NB4 (cell line): ENCODE results near the gene NDUFS2.

Experiments used
- CTCF ChIP-seq: IDR thresholded peaks from one replicate; pipeline ENCODE4 v1.5.1; 2012; ENCODE audit warnings: low read depth, low read length
- MAX ChIP-seq: IDR thresholded peaks from 2 replicates; pipeline ENCODE4 v1.6.1; 2011; ENCODE audit warnings: low read depth, low read length
- MYC ChIP-seq: IDR thresholded peaks from 2 replicates; pipeline ENCODE4 v1.6.1; 2011; ENCODE audit warnings: low read depth, low read length
- POLR2A ChIP-seq: IDR thresholded peaks from 2 replicates; pipeline ENCODE4 v1.6.1; 2011; ENCODE audit warnings: mild to moderate bottlenecking; ENCODE audit not compliant: insufficient read length; ENCODE audit errors: extremely low read depth

GRCh38 chr1:161162052-161162451, 40.1 kb upstream of the NDUFS2 start:
- no peak for TF ChIP-seq POLR2A
- no peak for TF ChIP-seq CTCF
- TF ChIP-seq MAX: no peak
- no peak for TF ChIP-seq MYC
